Adrenal gland (tissue), 5 donors: ENCODE measurements around the gene DPYD.

Experiments
- CTCF ChIP-seq, 6 experiments: fragments of 450-650 bp in 4 of 6; fragments of 200-600 bp in 2 of 6; sonication (generic) in 1 of 6; IDR thresholded peaks; 1 replicate in 5 of 6; 2 replicates in 1 of 6; pipeline versions ENCODE4 v1.5.1 to v1.8.0; 2016 to 2021; ENCODE audit warnings: antibody characterized with exemption in 6 of 6, mild to moderate bottlenecking in 2 of 6, moderate library complexity in 1 of 6
- POLR2A ChIP-seq, 2 donors: fragments of 450-650 bp; IDR thresholded peaks; one replicate each; pipeline ENCODE4 v1.6.1; 2017; ENCODE audit warnings: antibody characterized with exemption in 2 of 2, mild to moderate bottlenecking in 2 of 2, moderate library complexity in 1 of 2
- donor health status: DM: no; HTN: no; CAD: no.

GRCh38 chr1:97089173-97089572 lies 831.7 kb downstream of the DPYD start:
- TF ChIP-seq CTCF (IDR thresholded peaks at IDR 0.05) (no peak), POLR2A (IDR thresholded peaks at IDR 0.05) (no peak)
